GM12892 (cell line): ENCODE results near the gene COMTD1.

Source experiments
- DNase-seq: peaks from one replicate; pipeline ENCODE4 v3.0.0; 2011; ENCODE audit not compliant: insufficient read length
- FAIRE-seq: peaks from 2 replicates; lab custom pipeline; 2011; peaks lifted over from hg19 to GRCh38; lab: Jason Lieb, UNC
- POLR2A ChIP-seq: IDR thresholded peaks from 2 replicates; pipeline ENCODE4 v1.6.1; 2011; ENCODE audit warnings: low read depth, low read length, control low read depth
- POLR2AphosphoS5 ChIP-seq: IDR thresholded peaks from 2 replicates; pipeline ENCODE4 v1.6.1; 2011; ENCODE audit warnings: low read depth, low read length, control low read depth
- TAF1 ChIP-seq: IDR thresholded peaks from 2 replicates; pipeline ENCODE4 v1.6.1; 2011; ENCODE audit warnings: low read depth, mild to moderate bottlenecking, control low read depth, low read length, borderline replicate concordance

COMTD1 gene

DNA sequence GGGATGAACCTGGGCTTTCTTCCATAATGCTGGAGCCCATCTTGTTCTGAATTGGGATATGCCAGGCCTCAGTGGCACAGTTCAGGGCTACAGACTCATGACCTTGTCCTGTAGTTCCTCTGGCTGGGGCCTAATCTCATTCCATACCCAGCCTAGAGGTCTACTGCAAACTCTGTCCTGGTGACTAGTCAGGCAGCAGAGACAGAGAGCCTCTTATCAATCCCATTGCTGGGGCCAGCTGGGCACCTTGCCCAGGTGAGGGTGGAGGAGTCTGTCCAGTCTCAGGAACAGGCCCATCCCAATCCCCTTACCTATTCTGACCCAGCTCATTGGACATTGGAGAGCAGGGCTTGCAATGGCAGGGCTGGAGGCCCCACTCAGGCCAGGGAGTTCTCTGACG lies 28.0 kb upstream of the COMTD1 start:
- FAIRE-seq, result no peak
- DNase-seq, result no peak
- TF ChIP-seq POLR2AphosphoS5 (no peak), TAF1 (no peak), POLR2A (no peak)

DNA sequence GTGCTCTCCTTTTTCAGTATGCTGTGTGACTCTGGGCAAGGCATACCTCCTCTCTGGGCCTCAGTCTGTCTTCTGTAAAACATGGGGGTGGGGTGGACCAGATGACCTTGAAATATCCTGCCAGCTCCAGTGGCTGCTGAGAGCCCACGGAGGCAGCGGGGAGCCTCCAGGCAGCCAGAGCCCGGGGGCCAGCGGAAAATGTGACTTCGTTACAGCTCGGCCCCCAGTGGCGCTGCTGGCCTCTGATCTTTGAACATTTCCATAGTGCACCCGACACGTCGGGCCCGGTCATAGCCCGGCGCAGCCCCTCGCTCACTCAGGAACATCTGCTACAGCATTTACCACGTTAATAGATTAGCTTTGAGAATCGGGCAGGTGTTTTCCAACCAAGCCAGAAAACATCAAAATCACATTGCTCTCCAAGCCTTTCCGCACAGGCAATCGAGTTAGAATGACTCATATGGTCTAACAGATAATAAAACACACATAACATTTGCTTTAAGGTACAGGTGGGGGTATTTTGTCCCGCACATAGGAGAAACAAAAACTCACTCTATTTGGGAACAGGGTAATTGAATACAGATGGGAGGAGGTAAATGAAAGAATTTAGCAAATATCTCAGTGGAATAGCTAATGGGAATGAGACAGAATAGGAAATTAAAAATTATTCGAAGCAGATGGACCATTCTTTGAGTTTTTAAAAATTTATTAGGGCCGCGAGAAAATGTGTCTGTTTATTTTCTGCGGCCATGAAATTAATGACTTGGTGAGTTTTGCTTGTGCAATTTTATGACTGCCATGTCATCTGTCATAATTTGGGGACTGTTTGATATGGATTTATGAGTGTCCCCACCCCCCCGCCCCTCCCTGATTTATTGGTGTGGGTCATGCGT lies 26.3 kb upstream of the COMTD1 start:
- FAIRE-seq, result no peak
- TF ChIP-seq POLR2A (no peak), POLR2AphosphoS5 (no peak), TAF1 (no peak)
- DNase-seq, result no peak

DNA sequence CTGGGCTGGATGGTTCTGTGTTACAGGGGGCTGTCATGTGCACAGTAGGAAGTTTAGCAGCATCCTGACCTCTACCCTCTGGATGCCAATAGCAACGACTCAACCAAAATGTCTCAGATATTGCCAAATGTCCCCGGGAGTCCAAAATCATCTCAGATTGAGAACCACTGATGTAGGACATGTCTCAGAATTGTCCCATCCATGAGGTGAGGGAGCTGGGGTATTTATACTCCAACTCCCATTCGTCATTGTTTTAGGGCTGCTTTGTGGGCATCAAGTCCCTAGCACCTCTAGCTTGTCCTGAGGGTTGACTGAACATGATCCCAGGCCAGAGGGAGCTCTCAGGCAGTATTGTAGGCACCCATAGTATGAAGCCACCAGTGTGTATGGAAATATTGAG lies 25.2 kb upstream of the COMTD1 start:
- FAIRE-seq (no peak), DNase-seq (no peak)
- no peak for TF ChIP-seq POLR2AphosphoS5
- TF ChIP-seq TAF1, result no peak
- TF ChIP-seq POLR2A, result no peak

DNA sequence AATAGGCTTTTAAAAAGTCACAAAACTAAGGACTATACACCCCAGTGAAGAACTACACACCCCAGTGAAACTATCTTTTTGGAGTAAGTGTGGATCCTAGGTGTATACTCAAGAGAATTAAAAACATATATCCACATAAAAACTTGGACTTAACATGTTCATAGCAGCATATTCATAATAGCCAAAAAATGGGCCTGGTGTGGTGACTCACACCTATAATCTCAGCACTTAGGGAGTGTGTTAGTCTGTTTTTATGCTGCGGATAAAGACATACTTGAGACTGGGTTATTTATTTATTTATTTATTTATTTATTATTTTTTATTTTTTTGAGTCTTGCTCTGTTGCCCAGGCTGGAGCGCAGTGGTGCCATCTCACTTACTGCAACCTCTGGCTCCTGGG lies 19.0 kb upstream of the COMTD1 start:
- TF ChIP-seq TAF1, result no peak
- DNase-seq (no peak), FAIRE-seq (no peak)

DNA sequence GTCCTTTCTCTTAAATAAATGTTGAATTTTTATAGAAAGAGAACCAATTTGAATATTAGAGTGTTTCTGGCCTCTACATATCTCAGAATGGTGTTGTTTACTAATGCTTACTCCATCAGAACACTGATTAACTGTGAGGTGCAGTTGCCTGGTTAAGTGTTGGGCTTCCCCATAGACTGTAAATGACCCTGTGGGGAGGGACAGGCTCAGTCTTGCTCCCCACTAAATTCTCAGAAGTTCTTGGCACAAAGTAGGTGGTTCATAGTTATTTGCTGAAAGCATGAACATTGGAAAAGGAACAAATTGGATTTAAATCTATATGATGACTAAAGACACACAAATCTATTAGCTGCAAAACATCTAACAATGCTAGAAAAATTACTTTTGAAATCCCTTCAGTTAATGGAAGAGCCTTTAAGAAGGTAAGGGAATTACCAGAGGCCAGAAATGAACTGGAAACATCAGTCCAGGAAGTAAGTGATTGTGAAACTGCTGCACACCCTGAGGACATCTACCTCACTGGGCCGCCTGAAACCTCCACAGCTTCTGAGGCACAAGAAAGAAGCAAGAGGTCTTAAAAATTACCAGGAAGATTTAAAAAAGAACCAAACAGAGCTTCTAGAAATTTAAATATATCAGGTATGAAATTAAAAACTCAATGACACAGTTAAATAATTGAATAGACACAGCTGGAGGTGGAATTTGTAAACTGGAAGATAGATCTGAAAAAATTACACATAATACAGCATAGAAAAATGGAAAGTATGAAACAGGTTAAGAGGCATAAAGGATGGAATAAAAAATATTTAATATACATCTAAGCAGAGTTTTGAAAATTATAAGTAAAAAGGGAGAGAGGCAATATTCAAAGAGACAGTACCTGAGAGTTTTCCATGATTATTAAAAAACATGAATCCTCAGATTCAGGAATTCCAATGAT lies 17.8 kb upstream of the COMTD1 start:
- no peak for TF ChIP-seq TAF1
- TF ChIP-seq POLR2AphosphoS5, result no peak
- no peak for TF ChIP-seq POLR2A
- DNase-seq, result no peak
- no peak for FAIRE-seq

DNA sequence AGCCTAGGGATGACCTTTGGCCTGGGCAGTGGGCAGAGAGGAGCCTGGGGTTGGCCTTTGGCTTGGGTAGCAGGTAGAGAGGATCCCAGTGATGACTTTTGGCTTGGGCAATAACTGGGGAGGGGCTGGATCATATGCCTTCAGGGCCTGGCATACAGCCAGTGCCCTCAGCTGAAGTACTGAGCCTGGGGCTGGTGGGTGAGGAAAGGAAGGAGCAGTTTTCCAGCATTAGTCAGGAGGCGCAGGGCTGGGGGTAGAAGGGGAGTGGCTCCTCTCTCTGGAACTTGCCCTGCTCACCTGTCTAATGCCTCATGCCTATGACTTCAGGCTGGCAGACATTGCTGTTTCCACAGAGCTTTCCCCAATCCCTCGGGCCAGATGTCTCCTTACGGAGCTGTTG lies 15.2 kb upstream of the COMTD1 start:
- FAIRE-seq, result no peak

DNA sequence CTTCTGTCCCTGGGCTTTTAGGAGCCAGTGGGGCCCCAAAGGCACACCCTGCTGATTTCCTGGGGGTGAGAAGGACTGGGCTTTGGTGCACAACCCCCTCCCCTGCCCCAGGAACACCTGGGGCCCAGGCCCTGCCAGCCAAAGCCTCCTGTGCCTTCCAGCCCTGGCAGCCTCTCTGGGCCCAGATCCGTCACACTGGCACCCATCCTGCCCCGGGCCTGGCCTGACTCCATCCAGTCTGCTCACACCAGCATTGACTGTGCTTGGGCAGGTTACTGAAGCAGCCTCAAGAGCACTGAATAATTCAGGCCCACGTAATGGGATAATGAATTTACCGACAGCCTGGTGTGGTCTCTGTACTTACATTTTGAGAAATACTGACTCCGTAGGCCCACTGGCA lies 12.0 kb upstream of the COMTD1 start:
- DNase-seq, result no peak
- FAIRE-seq, result no peak
- TF ChIP-seq TAF1, result no peak
- TF ChIP-seq POLR2A, result no peak
- TF ChIP-seq POLR2AphosphoS5, result no peak

More for the DNA sequence above, 15.2 kb upstream of the COMTD1 start:
- DNase-seq, result no peak
- TF ChIP-seq TAF1 (no peak), POLR2AphosphoS5 (no peak), POLR2A (no peak)

DNA sequence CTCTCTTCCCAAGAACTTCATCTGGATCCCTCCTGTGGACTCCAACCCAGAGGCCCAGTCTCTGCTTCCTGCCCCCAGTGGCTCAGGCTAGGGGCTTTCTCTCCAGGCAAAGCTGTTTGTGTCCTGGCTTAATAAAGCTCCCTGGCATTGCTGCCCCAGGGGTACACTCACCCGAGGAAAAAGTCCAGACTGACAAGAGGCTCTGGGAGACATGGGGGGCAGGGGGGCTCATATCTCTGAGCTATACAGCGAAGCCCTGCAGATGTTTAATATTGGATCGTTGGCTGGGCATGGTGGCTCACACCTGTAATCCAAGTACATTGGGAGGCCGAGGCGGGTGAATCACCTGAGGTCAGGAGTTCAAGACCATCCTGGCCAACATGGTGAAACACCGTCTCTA lies 10.7 kb upstream of the COMTD1 start:
- DNase-seq (no peak), FAIRE-seq (no peak)
- no peak for TF ChIP-seq POLR2A
- no peak for TF ChIP-seq TAF1
- TF ChIP-seq POLR2AphosphoS5, result no peak

DNA sequence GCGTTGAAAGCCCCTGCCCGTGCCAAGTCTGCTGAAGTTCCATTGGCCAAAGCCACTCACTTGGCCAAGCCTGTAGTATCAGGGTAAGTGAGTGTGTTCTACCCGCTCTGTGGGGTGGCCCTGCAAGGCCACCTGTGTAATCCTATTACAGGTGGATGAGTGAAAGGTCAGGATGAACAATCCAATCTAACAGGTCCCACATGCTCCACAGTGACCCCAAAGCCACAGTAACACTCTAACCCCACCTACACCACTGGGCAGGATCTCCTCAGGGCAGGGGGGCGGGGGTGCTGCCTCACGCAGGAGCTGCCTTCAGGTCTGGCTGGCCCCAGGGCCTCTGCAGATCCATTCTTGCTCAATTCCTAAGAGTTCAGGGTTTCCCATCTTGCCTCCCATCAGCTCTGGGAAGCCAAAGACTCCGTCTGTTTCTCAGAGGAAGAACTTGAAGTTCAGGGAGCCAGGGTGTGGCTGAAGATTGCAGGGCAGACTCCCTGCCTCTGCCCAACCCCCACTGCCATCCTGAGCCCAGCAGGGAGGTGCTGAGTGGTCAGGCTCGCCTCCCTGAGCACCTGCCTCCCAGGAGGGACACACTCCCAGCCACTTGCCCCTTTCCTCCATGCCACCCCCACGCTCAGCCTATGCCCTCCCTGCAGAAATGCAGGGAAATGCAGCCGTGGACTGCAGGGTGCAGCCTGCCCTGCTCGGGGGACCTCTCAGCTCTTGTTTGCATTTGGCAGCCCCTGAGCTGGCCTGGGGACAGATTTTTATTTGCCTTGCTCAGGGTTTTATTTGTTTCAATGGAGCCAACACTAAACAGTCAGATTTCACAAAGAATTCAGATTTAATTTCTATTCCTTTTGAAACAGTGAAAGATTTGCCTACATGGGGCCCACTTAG lies 9.8 kb upstream of the COMTD1 start:
- FAIRE-seq, result no peak
- TF ChIP-seq POLR2A, result no peak
- DNase-seq, result no peak

DNA sequence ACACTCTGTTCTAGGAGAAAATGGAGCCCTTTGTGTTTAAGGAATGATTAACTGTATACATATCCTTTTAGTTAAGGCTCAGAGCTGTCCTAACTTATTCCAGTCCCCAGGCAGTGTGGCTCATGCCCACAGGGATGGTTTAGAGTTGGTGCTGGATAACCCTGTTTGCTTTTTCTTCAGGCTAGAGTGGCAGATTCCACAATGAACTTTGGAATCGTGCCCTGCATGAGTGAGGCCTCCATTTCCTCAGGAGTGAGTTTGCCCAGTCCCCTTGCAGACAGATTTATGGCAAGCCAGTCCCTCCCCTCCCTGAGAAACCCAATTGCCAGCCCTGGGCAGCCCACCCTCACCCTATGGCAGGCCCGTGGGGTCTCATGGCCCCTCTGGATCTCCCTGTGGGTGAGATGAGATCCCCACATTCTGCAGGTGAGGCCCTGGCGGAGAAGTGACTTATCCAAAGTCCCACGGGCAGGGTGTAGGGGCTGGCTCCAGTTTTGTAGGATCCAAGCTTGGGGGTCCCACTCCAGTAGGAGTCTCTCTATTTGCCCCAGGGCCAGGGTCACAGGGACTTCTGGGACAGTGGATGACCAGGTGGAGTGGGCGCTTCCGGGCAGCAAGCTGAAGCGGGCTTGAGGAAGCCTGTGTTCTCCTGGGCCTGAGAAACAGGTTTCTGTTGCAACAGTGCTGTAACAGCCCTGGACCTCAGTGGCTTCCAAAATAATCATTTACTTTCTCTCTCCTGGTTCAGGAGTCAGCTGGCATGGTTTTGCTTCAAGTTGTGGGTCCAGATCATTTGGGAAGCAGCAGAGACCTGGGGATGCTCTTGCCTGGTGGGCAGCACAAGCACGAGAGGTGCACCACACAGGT lies 9.0 kb upstream of the COMTD1 start:
- FAIRE-seq (peak; percentile 40), DNase-seq (no peak)
- TF ChIP-seq POLR2AphosphoS5, result no peak
- TF ChIP-seq TAF1, result no peak
- no peak for TF ChIP-seq POLR2A
